Measurements from ENCODE around the gene CTNNAL1. TPM values are rescaled to one million over a fixed set of nuclear protein-coding genes. Genes with fewer than 3 reads are reported as not detected.
"Not testable (repeated sequence)": the region's sequence is repeated elsewhere in the genome, so short reads cannot be mapped to it uniquely, and the experiment has no call there.

The CTNNAL1 gene
- total RNA-seq, 1 donor from 2014 or later, result 24.7 TPM

DNA sequence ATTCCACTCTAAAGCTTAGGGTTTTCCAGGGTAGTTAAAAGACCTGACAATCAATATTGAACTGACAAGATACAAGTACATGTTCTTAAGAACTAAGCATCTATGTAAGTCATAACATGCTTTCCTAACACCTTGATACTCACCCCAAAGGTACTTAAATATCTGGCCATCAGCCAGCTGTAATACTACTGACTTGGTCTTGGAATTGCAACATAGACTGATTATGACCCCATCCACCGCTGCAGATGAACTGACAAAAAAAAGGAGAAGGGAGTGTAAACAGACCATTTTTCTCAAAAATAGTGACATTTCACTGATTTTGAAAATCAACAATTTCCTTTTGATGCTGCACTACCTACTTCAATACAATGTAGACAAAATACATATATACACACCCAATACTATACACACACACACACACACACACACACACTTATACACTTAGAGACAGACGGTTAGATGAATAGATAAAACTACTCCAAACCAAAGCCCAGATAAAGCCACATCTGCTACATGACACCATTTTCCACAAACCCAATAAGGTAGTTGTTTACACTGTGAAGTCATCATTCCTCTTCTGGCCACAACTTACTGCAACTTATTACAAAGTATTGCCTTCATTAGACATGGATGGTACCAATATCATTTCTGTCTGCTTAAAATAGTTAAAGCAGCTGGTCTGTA is 109.7 kb downstream of the CTNNAL1 start:
- Histone ChIP-seq H3K36me3 (ENCODE audit: control insufficient read depth, insufficient read depth, low read length) (peaks cover 2% of the 10 kb centered on the region), H3K27me3 (ENCODE audit: control insufficient read depth, insufficient read depth, low read length) (no peaks in the 10 kb centered on the region), H3K4me3 (ENCODE audit: low read depth, low read length) (no peak overlapping the region)
- TF ChIP-seq, protein P1, sequence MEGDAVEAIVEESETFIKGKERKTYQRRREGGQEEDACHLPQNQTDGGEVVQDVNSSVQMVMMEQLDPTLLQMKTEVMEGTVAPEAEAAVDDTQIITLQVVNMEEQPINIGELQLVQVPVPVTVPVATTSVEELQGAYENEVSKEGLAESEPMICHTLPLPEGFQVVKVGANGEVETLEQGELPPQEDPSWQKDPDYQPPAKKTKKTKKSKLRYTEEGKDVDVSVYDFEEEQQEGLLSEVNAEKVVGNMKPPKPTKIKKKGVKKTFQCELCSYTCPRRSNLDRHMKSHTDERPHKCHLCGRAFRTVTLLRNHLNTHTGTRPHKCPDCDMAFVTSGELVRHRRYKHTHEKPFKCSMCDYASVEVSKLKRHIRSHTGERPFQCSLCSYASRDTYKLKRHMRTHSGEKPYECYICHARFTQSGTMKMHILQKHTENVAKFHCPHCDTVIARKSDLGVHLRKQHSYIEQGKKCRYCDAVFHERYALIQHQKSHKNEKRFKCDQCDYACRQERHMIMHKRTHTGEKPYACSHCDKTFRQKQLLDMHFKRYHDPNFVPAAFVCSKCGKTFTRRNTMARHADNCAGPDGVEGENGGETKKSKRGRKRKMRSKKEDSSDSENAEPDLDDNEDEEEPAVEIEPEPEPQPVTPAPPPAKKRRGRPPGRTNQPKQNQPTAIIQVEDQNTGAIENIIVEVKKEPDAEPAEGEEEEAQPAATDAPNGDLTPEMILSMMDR (IDR thresholded peaks at IDR 0.05; ENCODE audit: insufficient read depth, low read length, poor library complexity, severe bottlenecking), result no peak
- no peak for DNase-seq (ENCODE audit: low read depth)

DNA sequence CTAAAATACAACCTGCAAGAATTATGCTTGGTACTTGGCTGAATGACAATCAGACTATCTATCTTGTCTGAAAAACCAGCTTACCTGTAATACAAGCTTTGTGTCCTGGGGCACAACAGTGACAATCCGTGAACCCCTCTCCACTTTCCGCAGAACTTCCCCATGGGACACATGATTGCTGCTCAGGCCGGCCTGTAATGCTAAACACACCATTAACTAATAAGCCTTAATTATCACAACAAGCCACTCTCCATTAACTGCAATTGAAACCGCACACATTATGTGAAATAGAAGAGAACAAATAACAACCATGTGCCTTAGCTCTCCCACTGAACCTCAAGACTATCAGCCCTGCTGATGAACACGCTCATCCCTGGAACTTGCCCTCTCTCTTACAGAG is 113.1 kb downstream of the CTNNAL1 start:
- H3K27me3 ChIP-seq (ENCODE audit: control insufficient read depth, insufficient read depth, low read length), result no peaks in the 10 kb centered on the region
- H3K36me3 ChIP-seq (ENCODE audit: control insufficient read depth, insufficient read depth, low read length), result no peaks in the 10 kb centered on the region
- no peak for DNase-seq (ENCODE audit: low read depth)
- TF ChIP-seq, protein P1 (IDR thresholded peaks at IDR 0.05; ENCODE audit: insufficient read depth, low read length, poor library complexity, severe bottlenecking), result no peak
- no peak overlapping the region for H3K4me3 ChIP-seq (ENCODE audit: low read depth, low read length)

DNA sequence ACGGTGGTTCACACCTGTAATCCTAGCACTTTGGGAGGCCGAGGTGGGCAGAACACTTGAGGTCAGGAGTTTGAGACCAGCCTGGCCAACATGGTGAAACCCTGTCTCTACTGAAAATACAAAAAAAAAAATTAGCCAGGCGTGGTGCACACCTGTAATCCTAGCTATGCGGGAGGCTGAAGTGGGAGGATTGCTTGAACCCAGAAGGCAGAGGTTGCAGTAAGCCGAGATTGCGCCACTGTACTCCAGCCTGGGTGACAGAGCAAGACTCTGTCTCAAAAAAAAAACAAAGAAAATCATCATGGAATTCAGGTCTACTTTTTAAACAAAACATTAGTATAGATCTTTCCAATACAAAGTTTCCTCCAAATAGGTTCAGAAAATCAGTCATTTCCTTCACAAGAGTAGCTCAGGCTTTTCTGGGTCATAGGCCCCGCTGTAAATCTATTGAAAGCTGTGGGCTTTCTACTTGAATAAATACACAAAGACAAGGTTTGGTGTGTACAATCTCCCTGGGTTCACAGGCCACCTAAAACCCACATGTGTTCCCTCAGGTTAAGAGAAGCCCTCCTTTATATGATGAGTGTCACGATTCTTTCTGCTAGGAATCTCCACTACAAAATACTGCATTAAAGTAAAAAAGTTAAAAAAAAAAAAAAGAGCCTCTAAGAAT is 114.1 kb downstream of the CTNNAL1 start:
- not testable (repeated sequence) for DNase-seq (ENCODE audit: low read depth); H3K27me3 ChIP-seq (ENCODE audit: control insufficient read depth, insufficient read depth, low read length); H3K4me3 ChIP-seq (ENCODE audit: low read depth, low read length); H3K36me3 ChIP-seq (ENCODE audit: control insufficient read depth, insufficient read depth, low read length)

DNA sequence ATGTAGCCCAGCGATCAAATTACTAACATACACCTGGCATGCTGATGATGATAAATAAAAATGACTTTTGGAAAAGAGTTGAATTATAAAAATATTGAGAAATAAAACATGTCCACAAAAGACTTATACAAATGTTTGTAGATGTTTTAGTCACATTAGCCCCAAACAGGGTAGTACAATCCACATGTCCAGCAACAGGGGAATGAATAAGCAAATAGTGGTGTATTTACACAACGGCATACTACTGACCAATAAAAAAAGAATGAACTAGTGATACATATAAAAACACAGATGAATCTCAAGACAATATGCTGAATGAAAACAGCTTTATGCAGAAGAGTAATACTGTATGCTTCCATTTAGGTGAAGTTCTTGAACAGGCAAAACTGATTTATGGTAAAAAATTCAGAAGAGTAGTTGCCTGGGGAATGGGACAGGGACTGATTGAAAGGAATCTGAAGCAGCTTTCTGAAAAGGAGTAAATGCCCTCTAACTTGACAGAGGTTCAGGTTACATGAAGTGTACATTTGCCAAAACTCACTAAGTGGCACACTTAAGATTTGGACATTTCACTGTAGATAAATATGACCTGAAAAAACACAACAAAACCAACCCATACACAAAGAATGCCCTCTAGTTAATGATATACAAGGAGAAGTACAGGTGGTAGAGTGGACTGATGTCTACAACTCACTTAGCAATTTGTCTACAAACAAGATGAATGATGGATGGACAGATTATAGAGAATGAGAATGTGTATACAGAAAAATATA is 115.8 kb downstream of the CTNNAL1 start:
- Histone ChIP-seq H3K27me3 (ENCODE audit: control insufficient read depth, insufficient read depth, low read length) (no peaks in the 10 kb centered on the region), H3K36me3 (ENCODE audit: control insufficient read depth, insufficient read depth, low read length) (no peaks in the 10 kb centered on the region), H3K4me3 (ENCODE audit: low read depth, low read length) (no peak overlapping the region)
- TF ChIP-seq, protein P1 (IDR thresholded peaks at IDR 0.05; ENCODE audit: insufficient read depth, low read length, poor library complexity, severe bottlenecking), result no peak
- DNase-seq (ENCODE audit: low read depth), result no peak

DNA sequence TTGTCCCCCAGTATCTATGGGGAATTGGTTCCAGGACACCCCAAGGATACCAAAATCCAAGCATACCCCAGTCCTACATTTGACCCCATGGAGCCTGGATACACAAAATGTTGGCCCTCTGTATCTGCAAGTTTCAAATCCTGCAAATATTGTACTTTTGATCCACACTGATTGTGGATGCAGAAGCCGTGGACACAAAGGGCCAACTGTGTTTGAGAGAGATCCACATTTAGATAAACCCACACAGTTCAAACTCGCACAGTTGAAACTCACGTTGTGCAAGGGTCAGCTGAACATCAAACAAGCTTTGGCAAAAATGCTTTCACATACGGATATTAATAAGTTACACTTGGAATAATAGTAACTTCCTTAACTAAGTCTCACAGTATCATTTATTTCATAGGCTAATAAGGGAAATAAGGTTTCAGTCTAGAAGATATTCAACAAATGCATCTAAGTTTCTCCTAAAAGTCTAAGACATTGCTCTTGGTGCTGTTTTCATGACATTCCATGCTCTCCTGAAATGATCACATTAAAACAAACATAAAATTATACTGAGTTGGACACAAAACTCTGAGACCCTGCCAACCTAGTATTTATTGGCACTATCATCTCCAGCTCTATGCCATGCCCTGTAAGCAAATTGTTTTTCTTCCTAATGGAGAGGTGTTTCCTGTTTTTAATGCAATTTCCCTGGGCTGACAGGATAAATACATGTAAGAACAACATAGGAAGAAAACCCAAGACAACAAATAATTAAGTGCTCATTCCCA is 118.9 kb downstream of the CTNNAL1 start:
- TF ChIP-seq, protein P1 (IDR thresholded peaks at IDR 0.05; ENCODE audit: insufficient read depth, low read length, poor library complexity, severe bottlenecking), result no peak
- H3K27me3 ChIP-seq (ENCODE audit: control insufficient read depth, insufficient read depth, low read length), result no peaks in the 10 kb centered on the region
- no peak overlapping the region for H3K4me3 ChIP-seq (ENCODE audit: low read depth, low read length)
- H3K36me3 ChIP-seq (ENCODE audit: control insufficient read depth, insufficient read depth, low read length), result no peaks in the 10 kb centered on the region
- DNase-seq (ENCODE audit: low read depth), result no peak

Other genes starting within 250 kb of the CTNNAL1 start
- not detected in 2 replicates for gene ACTL7B, start 157.5 kb downstream of the CTNNAL1 start, total RNA-seq
- not detected in 2 replicates for gene ACTL7A, start 151.2 kb downstream of the CTNNAL1 start, total RNA-seq
- 24.7 and 28.1 TPM in 2 replicates for gene ELP1, start 79.4 kb downstream of the CTNNAL1 start, total RNA-seq
- 10.6 and 12.0 TPM in 2 replicates for gene ABITRAM, start 79.1 kb downstream of the CTNNAL1 start, total RNA-seq
- gene TMEM245, start 106.4 kb upstream of the CTNNAL1 start, total RNA-seq, result 42.0 and 44.5 TPM in 2 replicates
- under 0.01 and 0.14 TPM in 2 replicates for gene FRRS1L, start 153.8 kb upstream of the CTNNAL1 start, total RNA-seq

Measured in kidney epithelial cell (primary cell).